GM12891 (cell line): ENCODE results near the gene NKX2-3.
A peak's percentile ranks its signal among the peaks of the same experiment; 100 is the strongest.

Source experiments
- DNase-seq: peaks from one replicate; pipeline ENCODE4 v3.0.0; 2011; ENCODE audit warnings: low spot score; ENCODE audit not compliant: insufficient read length
- FAIRE-seq: peaks from 2 replicates; lab custom pipeline; 2011; peaks lifted over from hg19 to GRCh38; lab: Jason Lieb, UNC
- PAX5 ChIP-seq: IDR thresholded peaks from 2 replicates; pipeline ENCODE4 v1.6.1; 2011; ENCODE audit warnings: low read length, moderate library complexity, mild to moderate bottlenecking; ENCODE audit not compliant: insufficient read depth, severe bottlenecking
- POLR2A ChIP-seq: IDR thresholded peaks from 2 replicates; pipeline ENCODE4 v1.6.1; 2011; ENCODE audit warnings: low read depth, low read length, control low read depth
- POLR2AphosphoS5 ChIP-seq: IDR thresholded peaks from 2 replicates; pipeline ENCODE4 v1.6.1; 2011; ENCODE audit warnings: low read depth, low read length, control low read depth
- POU2F2 ChIP-seq: IDR thresholded peaks from 2 replicates; pipeline ENCODE4 v1.6.1; 2011; ENCODE audit warnings: low read depth, mild to moderate bottlenecking, control low read depth, low read length, moderate library complexity
- SPI1 ChIP-seq: IDR thresholded peaks from 2 replicates; pipeline ENCODE4 v1.6.1; 2011; ENCODE audit warnings: low read depth, low read length, control low read depth
- TAF1 ChIP-seq: IDR thresholded peaks from 2 replicates; pipeline ENCODE4 v1.6.1; 2011; ENCODE audit warnings: low read depth, low read length, control low read depth

NKX2-3 gene

DNA sequence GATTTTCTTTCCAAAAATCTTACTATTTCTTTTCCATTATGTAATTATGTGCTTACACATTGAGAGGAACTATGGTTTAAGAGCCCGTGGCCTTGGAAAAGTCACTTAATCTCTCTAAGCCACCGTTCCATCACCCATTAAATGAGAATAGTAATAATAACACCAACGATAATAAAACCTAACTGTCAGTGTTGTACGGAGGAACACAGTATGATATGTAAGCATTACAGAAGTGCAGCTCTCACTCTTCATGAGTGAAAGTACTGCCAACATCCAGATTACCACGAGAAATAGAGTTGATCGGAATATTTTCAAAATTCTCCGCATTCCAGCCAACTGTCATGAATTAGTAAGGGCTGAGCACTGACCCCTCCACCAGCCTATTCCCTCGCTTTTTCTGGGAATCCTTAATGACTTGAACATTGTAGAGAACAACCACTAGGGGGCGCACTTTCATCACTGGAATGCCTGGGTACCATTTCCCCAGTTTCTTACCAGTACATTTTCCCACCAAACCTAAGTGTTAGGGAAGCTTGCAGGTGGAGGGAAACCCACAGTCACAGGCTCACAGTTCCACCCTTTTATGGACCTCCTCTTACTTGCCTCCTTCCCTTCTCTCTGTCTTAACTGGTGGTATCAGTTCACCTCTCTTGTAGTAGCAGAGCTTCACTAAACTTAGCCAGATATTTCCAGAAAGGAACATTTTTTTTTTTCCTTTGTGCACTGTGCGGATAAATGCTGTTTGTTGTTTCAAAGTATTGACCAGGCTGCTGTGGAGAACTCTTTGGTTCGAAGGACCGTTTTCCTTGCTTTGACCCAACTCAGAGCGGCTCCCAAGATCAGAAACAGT is 27.8 kb downstream of the NKX2-3 start:
- peak; percentile 68 for FAIRE-seq
- TF ChIP-seq POLR2A (no peak), POLR2AphosphoS5 (no peak), PAX5 (no peak), POU2F2 (no peak), SPI1 (no peak), TAF1 (no peak)
- no peak for DNase-seq

DNA sequence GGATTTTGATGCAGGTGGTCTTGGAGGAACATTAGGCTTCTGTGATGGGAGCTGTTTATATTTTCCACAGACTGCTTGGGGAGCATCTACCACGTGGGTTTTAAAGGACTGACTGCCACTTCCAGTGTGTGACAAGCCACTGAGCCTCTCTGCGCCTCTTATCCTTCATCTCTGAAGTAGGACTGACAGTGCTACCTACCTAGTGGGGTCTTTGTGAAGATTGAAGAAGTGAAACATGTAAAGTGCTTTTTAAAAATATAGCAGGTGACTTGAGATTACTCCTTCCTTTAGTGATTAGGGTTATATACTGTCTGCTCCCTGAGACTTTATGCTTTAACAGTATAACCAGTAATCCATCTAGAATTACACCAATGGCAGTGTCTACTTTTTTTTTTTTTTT is 29.9 kb downstream of the NKX2-3 start:
- DNase-seq, result no peak
- FAIRE-seq, result no peak
- TF ChIP-seq PAX5 (no peak), SPI1 (peak; percentile 47)

DNA sequence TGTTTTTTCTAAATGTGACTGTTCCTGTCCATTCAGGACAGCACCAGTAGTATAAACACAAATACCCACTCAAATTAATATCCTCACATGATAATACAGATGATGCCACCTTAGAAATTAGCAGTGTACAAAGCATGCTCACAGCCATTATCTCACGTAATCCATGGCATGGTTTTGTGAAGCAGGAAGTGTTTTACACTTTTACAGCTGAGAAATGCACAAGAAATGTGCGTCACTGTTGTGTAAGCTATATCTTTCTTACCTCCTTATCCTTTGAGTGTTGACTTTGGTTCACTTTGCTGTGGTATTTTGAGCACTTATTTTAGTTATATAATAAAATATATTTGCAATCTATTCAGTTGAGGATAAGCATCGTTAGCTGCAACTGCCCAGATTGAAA is 31.6 kb downstream of the NKX2-3 start:
- no peak for TF ChIP-seq PAX5
- no peak for TF ChIP-seq POLR2AphosphoS5
- no peak for TF ChIP-seq POU2F2
- TF ChIP-seq POLR2A, result no peak
- no peak for TF ChIP-seq TAF1
- TF ChIP-seq SPI1, result no peak
- no peak for FAIRE-seq
- no peak for DNase-seq

DNA sequence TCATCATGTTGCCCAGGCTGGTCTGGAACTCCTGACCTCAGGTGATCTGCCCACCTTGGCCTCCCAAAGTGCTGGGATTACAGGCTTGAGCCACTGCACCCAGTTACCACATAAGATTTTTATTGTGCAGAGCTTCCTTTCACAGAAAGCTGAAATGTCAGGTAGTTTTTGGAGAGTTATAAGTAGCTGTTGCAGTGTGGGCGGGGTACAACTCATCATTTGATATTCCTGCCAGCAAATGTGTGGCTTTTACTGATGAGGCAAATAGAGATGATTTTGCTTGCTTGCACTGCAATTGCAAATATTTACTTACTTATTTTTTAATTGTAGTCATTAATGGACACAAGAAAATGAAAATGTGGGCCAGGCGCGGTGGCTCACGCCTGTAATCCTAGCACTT is 32.4 kb downstream of the NKX2-3 start:
- DNase-seq, result no peak
- TF ChIP-seq SPI1, result no peak
- TF ChIP-seq POLR2A, result no peak
- no peak for TF ChIP-seq POU2F2
- no peak for FAIRE-seq

DNA sequence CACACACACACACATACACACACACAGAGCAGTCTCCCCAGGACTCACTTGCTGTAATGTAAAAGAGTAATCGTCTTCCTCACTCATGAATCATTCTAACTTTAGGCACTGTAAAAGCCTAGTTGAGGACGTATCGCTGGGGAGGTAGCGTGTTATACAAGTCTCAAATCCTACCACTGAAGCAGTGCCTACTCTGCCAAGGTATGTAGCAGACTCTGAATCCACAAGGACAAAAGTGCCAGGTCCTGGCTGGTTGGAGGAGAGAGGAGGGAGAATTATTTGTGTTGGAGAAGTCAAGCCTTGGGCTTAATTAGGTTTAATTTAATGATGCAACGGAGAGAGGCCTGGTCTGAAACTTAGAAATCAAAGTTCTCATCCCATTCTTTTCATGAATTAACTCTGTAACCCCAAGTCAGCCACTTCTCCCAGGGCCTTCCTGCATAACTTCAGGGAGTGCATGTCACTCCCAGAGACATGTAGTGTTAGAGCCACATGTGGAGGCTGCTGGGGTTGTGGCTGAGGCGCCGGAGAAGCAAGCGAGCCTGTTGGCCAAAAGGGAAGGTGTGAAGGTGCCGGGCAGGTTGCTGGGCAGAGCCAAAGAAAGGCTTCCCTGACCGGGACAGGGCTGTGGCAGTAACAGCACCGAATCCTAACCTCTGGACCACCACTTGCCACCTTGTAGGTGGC is 36.7 kb downstream of the NKX2-3 start:
- TF ChIP-seq SPI1 (no peak), POLR2A (no peak), POU2F2 (no peak)
- no peak for FAIRE-seq

DNA sequence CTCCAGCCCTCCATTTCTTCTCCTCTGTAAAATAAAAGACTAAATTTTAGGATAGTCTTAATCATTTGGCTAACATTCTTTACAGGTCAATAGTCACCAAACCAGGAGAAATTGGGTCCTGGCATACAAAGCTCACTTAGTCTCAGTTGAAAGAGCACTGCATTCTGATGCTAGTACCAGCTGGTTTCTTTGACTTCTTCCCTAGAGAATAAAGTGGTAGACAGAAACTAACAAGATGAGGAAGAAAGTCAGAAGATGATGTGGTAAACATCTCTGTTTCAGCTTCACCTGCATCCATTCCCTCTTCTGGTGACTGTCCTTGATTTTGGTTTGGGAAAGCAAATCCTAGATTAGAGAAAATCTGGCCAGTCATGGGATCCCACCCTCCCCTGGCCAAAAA is 37.2 kb downstream of the NKX2-3 start:
- no peak for DNase-seq
- no peak for FAIRE-seq
- no peak for TF ChIP-seq POLR2AphosphoS5
- TF ChIP-seq TAF1, result no peak
- TF ChIP-seq PAX5, result no peak
- TF ChIP-seq POU2F2, result no peak
- no peak for TF ChIP-seq SPI1
- no peak for TF ChIP-seq POLR2A

More for the DNA sequence above, 36.7 kb downstream of the NKX2-3 start:
- DNase-seq, result no peak

DNA sequence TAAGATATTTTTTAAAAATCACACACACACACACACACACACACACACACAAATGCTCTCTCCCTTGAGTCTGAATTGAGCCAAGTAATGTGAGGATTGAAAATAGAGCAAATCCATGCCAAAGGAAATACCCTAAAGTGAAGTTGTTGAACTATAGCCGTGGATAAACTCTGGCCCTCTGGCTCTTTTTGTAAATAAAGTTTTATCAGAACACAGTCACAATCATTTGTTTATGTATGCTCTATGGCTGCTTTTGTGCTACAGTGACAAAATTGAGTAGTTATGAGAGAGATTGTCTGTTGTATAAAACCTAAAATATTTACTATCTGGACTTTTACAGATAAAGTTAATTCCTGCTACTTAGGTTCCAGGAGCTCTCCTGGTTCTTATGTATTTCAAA is 39.1 kb downstream of the NKX2-3 start:
- no peak for FAIRE-seq
- no peak for DNase-seq
- no peak for TF ChIP-seq PAX5
- TF ChIP-seq POLR2A, result no peak
- TF ChIP-seq POLR2AphosphoS5, result no peak
- no peak for TF ChIP-seq POU2F2
- TF ChIP-seq TAF1, result no peak
- TF ChIP-seq SPI1, result no peak

DNA sequence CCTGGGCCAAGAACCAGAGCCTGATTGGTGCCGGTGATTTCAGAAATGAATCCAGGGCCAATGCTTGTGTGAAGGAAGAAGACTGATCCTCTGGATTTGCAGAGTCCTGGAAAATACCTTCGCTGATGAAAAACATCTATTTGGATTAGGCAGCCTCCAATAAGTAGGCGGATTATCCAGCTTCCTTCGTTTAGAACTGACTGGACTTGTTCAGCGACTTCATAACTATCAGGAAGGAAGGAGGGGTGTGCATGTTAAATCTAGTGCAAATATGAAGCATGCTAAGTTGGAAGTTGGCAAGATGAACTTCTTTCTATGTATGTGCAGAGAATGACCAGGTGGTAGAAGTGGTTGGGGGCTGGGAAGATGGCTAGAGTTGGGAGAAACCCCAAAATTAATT is 41.0 kb downstream of the NKX2-3 start:
- DNase-seq (no peak), FAIRE-seq (no peak)
- TF ChIP-seq POU2F2 (no peak), TAF1 (no peak), SPI1 (no peak), POLR2AphosphoS5 (no peak), PAX5 (no peak), POLR2A (no peak)

DNA sequence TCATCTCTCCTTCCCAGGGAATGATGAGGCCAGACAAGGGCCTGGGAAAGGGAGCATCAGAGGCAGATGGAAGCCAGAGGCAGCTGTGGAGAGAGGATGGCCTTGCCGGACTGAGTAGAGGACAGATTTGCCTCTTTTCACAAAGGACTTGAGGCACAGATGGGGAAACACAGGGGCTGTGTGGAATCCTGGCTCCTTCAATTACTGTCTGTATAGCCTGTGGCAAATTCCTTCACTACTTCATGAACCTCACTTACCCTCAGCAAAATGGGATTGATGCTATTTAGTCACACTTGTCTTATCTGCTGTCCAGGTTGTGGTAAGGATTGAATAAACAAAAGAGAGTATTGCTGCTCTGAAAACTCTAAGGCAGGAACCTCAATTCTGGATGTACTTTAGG is 47.2 kb downstream of the NKX2-3 start:
- DNase-seq, result no peak
- FAIRE-seq, result no peak
- TF ChIP-seq TAF1 (no peak), SPI1 (no peak), POLR2A (no peak), POU2F2 (no peak), PAX5 (no peak), POLR2AphosphoS5 (no peak)

DNA sequence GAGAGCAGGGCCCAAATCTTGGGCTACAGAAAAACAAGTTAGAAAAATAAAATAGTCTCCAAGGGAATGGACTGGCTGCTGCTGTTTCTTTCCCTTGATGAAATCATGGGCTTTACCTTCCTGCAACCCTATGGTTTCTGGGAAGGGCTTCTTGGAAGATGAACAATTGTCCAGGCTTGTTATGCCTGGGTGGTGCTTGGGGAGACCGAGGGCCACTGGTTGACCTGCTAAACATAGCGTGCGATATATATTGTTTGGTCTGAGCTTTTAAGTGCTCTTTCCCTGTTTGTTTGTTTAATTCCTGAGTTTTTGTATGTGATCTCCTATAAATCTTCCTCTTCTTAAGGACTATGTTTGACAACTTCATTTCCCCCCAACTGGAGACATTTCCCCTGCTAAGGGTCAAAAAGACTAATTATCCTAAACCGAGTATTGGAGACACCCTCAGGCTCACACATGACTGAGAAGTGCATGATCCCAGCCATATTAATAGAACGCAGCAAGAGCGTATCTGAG is 49.6 kb downstream of the NKX2-3 start:
- FAIRE-seq (no peak), DNase-seq (no peak)
- no peak for TF ChIP-seq SPI1
- TF ChIP-seq POLR2A, result no peak
- no peak for TF ChIP-seq POLR2AphosphoS5
- TF ChIP-seq POU2F2, result no peak
- no peak for TF ChIP-seq PAX5
- TF ChIP-seq TAF1, result no peak
